Measurements from ENCODE around the gene HTRA2. TPM values are rescaled to one million over a fixed set of nuclear protein-coding genes. Genes with fewer than 3 reads are reported as not detected.

HTRA2 gene
- total and polyA plus RNA-seq, 5 donors from 2014 or later: 25.8 to 34.1 (median 29.2) TPM

- H3K36me3 ChIP-seq (ENCODE audit: control insufficient read depth, insufficient read depth, low read length): peaks cover 10% of the 10 kb centered on the region
- Mint-ChIP-seq H3K4me3 (peak overlapping the region; percentile 72 to 96 (median 80)), H3K36me3 (peaks cover 22% of the 10 kb centered on the region), H3K4me1 (peaks cover 7 to 39% (median 27%) of the 10 kb centered on the region in 4 donors), H3K9me3 (no peaks in the 10 kb centered on the region), H3K27me3 (no peaks in the 10 kb centered on the region), H3K27ac (peak overlapping the region; percentile 17 to 67 (median 49))
- ATAC-seq (ENCODE audit: low read depth in 2 of 2) (no peak), DNase-seq (peak in 2 of 3 donors; percentile 55 to 79)
- no peak overlapping the region for H3K27ac ChIP-seq (ENCODE audit: insufficient read depth, low read length, poor library complexity, severe bottlenecking)
- peaks cover 2% of the 10 kb centered on the region for H3K27me3 ChIP-seq (ENCODE audit: control insufficient read depth, insufficient read depth, low read length)
- no peaks in the 10 kb centered on the region for H3K9me3 ChIP-seq (ENCODE audit: control insufficient read depth in 2 of 2, low read length in 2 of 2)
- H3K4me1 ChIP-seq (ENCODE audit: control insufficient read depth, insufficient read depth, low read length, poor library complexity, severe bottlenecking): peaks cover 27% of the 10 kb centered on the region
- H3K4me3 ChIP-seq (ENCODE audit: low read depth, low read length): no peak overlapping the region
These were observed 2.5 kb downstream of the HTRA2 start for GRCh38 chr2:74532222-74532621.

GRCh38 chr2:74533464-74533863 lies 3.7 kb downstream of the HTRA2 start:
- peaks cover 11% of the 10 kb centered on the region for H3K27me3 ChIP-seq (ENCODE audit: control insufficient read depth, insufficient read depth, low read length)
- no peak overlapping the region for H3K4me3 ChIP-seq (ENCODE audit: low read depth, low read length)
- Mint-ChIP-seq H3K4me1 (peaks cover 7 to 28% (median 23%) of the 10 kb centered on the region in 4 donors), H3K9me3 (no peaks in the 10 kb centered on the region), H3K27ac (no peak overlapping the region), H3K4me3 (no peak overlapping the region), H3K36me3 (peaks cover 10% of the 10 kb centered on the region), H3K27me3 (peaks cover 7% of the 10 kb centered on the region)
- DNase-seq (no peak), ATAC-seq (ENCODE audit: low read depth in 2 of 2) (no peak)
- peaks cover 27% of the 10 kb centered on the region for H3K4me1 ChIP-seq (ENCODE audit: control insufficient read depth, insufficient read depth, low read length, poor library complexity, severe bottlenecking)
- H3K9me3 ChIP-seq (ENCODE audit: control insufficient read depth in 2 of 2, low read length in 2 of 2): no peaks in the 10 kb centered on the region
- no peaks in the 10 kb centered on the region for H3K36me3 ChIP-seq (ENCODE audit: control insufficient read depth, insufficient read depth, low read length)
- no peak overlapping the region for H3K27ac ChIP-seq (ENCODE audit: insufficient read depth, low read length, poor library complexity, severe bottlenecking)

GRCh38 chr2:74534411-74534810 lies 4.7 kb downstream of the HTRA2 start:
- Mint-ChIP-seq H3K27ac (no peak overlapping the region), H3K4me3 (no peak overlapping the region), H3K4me1 (peaks cover 7 to 20% (median 16%) of the 10 kb centered on the region in 4 donors), H3K36me3 (peaks cover 10% of the 10 kb centered on the region), H3K27me3 (peaks cover 13% of the 10 kb centered on the region), H3K9me3 (no peaks in the 10 kb centered on the region)
- no peak overlapping the region for H3K4me3 ChIP-seq (ENCODE audit: low read depth, low read length)
- no peaks in the 10 kb centered on the region for H3K36me3 ChIP-seq (ENCODE audit: control insufficient read depth, insufficient read depth, low read length)
- no peak for ATAC-seq (ENCODE audit: low read depth in 2 of 2)
- H3K9me3 ChIP-seq (ENCODE audit: control insufficient read depth in 2 of 2, low read length in 2 of 2): no peaks in the 10 kb centered on the region
- H3K27me3 ChIP-seq (ENCODE audit: control insufficient read depth, insufficient read depth, low read length): peaks cover 14% of the 10 kb centered on the region
- peaks cover 19% of the 10 kb centered on the region for H3K4me1 ChIP-seq (ENCODE audit: control insufficient read depth, insufficient read depth, low read length, poor library complexity, severe bottlenecking)
- H3K27ac ChIP-seq (ENCODE audit: insufficient read depth, low read length, poor library complexity, severe bottlenecking): no peak overlapping the region
- DNase-seq: no peak

- Mint-ChIP-seq H3K4me3 (no peak overlapping the region), H3K27me3 (peaks cover 13% of the 10 kb centered on the region), H3K9me3 (no peaks in the 10 kb centered on the region), H3K36me3 (peaks cover 10% of the 10 kb centered on the region), H3K4me1 (peaks cover 7 to 19% (median 16%) of the 10 kb centered on the region in 4 donors), H3K27ac (no peak overlapping the region)
- no peaks in the 10 kb centered on the region for H3K9me3 ChIP-seq (ENCODE audit: control insufficient read depth in 2 of 2, low read length in 2 of 2)
- no peak overlapping the region for H3K4me3 ChIP-seq (ENCODE audit: low read depth, low read length)
- no peak for DNase-seq
- H3K27ac ChIP-seq (ENCODE audit: insufficient read depth, low read length, poor library complexity, severe bottlenecking): no peak overlapping the region
- H3K27me3 ChIP-seq (ENCODE audit: control insufficient read depth, insufficient read depth, low read length): peaks cover 19% of the 10 kb centered on the region
- no peak for ATAC-seq (ENCODE audit: low read depth in 2 of 2)
- no peaks in the 10 kb centered on the region for H3K36me3 ChIP-seq (ENCODE audit: control insufficient read depth, insufficient read depth, low read length)
- peaks cover 13% of the 10 kb centered on the region for H3K4me1 ChIP-seq (ENCODE audit: control insufficient read depth, insufficient read depth, low read length, poor library complexity, severe bottlenecking)
These were observed 5.8 kb downstream of the HTRA2 start for GRCh38 chr2:74535440-74535965.

- Mint-ChIP-seq H3K9me3 (no peaks in the 10 kb centered on the region), H3K36me3 (peaks cover 10% of the 10 kb centered on the region), H3K4me1 (peaks cover 7 to 11% (median 9%) of the 10 kb centered on the region in 4 donors), H3K27me3 (peaks cover 19% of the 10 kb centered on the region), H3K4me3 (no peak overlapping the region), H3K27ac (no peak overlapping the region)
- Histone ChIP-seq H3K27me3 (ENCODE audit: control insufficient read depth, insufficient read depth, low read length) (peaks cover 19% of the 10 kb centered on the region), H3K27ac (ENCODE audit: insufficient read depth, low read length, poor library complexity, severe bottlenecking) (no peak overlapping the region), H3K4me3 (ENCODE audit: low read depth, low read length) (no peak overlapping the region), H3K9me3 (ENCODE audit: control insufficient read depth in 2 of 2, low read length in 2 of 2) (no peaks in the 10 kb centered on the region), H3K36me3 (ENCODE audit: control insufficient read depth, insufficient read depth, low read length) (no peaks in the 10 kb centered on the region), H3K4me1 (ENCODE audit: control insufficient read depth, insufficient read depth, low read length, poor library complexity, severe bottlenecking) (peaks cover 5% of the 10 kb centered on the region)
- no peak for ATAC-seq (ENCODE audit: low read depth in 2 of 2)
- DNase-seq: no peak
These were observed 6.6 kb downstream of the HTRA2 start for GRCh38 chr2:74536166-74536950.

GRCh38 chr2:74537140-74537539 lies 7.4 kb downstream of the HTRA2 start:
- ATAC-seq (ENCODE audit: low read depth in 2 of 2): no peak
- H3K27ac Mint-ChIP-seq: no peak overlapping the region
- Histone ChIP-seq H3K36me3 (ENCODE audit: control insufficient read depth, insufficient read depth, low read length) (no peaks in the 10 kb centered on the region), H3K27ac (ENCODE audit: insufficient read depth, low read length, poor library complexity, severe bottlenecking) (no peak overlapping the region), H3K4me1 (ENCODE audit: control insufficient read depth, insufficient read depth, low read length, poor library complexity, severe bottlenecking) (no peaks in the 10 kb centered on the region), H3K27me3 (ENCODE audit: control insufficient read depth, insufficient read depth, low read length) (peaks cover 19% of the 10 kb centered on the region), H3K4me3 (ENCODE audit: low read depth, low read length) (no peak overlapping the region), H3K9me3 (ENCODE audit: control insufficient read depth in 2 of 2, low read length in 2 of 2) (no peaks in the 10 kb centered on the region)
- H3K27me3 Mint-ChIP-seq: peaks cover 19% of the 10 kb centered on the region
- no peak for DNase-seq
- no peaks in the 10 kb centered on the region for H3K9me3 Mint-ChIP-seq
- H3K36me3 Mint-ChIP-seq: peaks cover 8% of the 10 kb centered on the region
- H3K4me1 Mint-ChIP-seq: peaks cover 3 to 4% (median 3%) of the 10 kb centered on the region in 4 donors
- H3K4me3 Mint-ChIP-seq: no peak overlapping the region

GRCh38 chr2:74538881-74539339 lies 9.2 kb downstream of the HTRA2 start:
- peaks cover 23% of the 10 kb centered on the region for H3K27me3 ChIP-seq (ENCODE audit: control insufficient read depth, insufficient read depth, low read length)
- no peak for DNase-seq
- ATAC-seq (ENCODE audit: low read depth in 2 of 2): no peak
- no peaks in the 10 kb centered on the region for H3K4me1 ChIP-seq (ENCODE audit: control insufficient read depth, insufficient read depth, low read length, poor library complexity, severe bottlenecking)
- Mint-ChIP-seq H3K36me3 (no peaks in the 10 kb centered on the region), H3K9me3 (peaks cover 0 to 2% (median 0%) of the 10 kb centered on the region in 7 donors), H3K27me3 (peaks cover 26% of the 10 kb centered on the region), H3K4me3 (no peak overlapping the region), H3K27ac (no peak overlapping the region), H3K4me1 (no peaks in the 10 kb centered on the region)
- no peaks in the 10 kb centered on the region for H3K36me3 ChIP-seq (ENCODE audit: control insufficient read depth, insufficient read depth, low read length)
- H3K4me3 ChIP-seq (ENCODE audit: low read depth, low read length): no peak overlapping the region
- H3K27ac ChIP-seq (ENCODE audit: insufficient read depth, low read length, poor library complexity, severe bottlenecking): no peak overlapping the region
- no peaks in the 10 kb centered on the region for H3K9me3 ChIP-seq (ENCODE audit: control insufficient read depth in 2 of 2, low read length in 2 of 2)

All from CD4-positive, CD25-positive, alpha-beta regulatory T cell (primary cell).